HL-60 (cell line): ENCODE data around the gene PARN.

ENCODE experiments used
- DNase-seq, 2 experiments: peaks; one replicate each; pipeline ENCODE4 v3.0.0-alpha.2; 2010 to 2020; ENCODE audit warnings: low read depth in 1 of 2, low spot score in 1 of 2
- H3K27ac ChIP-seq: fragments of 250-450 bp; sonication (Bioruptor Pico); replicated peaks from 2 replicates; pipeline ENCODE4 v1.5.1; 2020; ENCODE audit warnings: mild to moderate bottlenecking, moderate library complexity
- H3K27me3 ChIP-seq: fragments of 250-450 bp; sonication (Bioruptor Pico); 2 replicates; pipeline ENCODE4 v1.5.1; 2021; ENCODE audit warnings: mild to moderate bottlenecking, moderate library complexity; ENCODE audit not compliant: insufficient read depth, poor library complexity, severe bottlenecking
- H3K4me3 ChIP-seq: replicated peaks from 2 replicates; pipeline ENCODE4 v1.5.1; 2011; ENCODE audit warnings: mild to moderate bottlenecking, control low read depth, low read length; ENCODE audit not compliant: insufficient read depth
- CTCF ChIP-seq: IDR thresholded peaks from one replicate; pipeline ENCODE4 v1.5.1; 2011; ENCODE audit warnings: low read length, control low read depth, inconsistent platforms; ENCODE audit not compliant: insufficient read depth
- GABPA ChIP-seq: IDR thresholded peaks from 2 replicates; pipeline ENCODE4 v1.6.1; 2012; ENCODE audit warnings: low read depth
- POLR2AphosphoS5 ChIP-seq: IDR thresholded peaks from 2 replicates; pipeline ENCODE4 v1.6.1; 2012; ENCODE audit warnings: low read depth
- REST ChIP-seq: IDR thresholded peaks from 2 replicates; pipeline ENCODE4 v1.6.1; 2012; ENCODE audit warnings: low read depth; ENCODE audit not compliant: insufficient replicate concordance
- SPI1 ChIP-seq: IDR thresholded peaks from 2 replicates; pipeline ENCODE4 v1.6.1; 2012; ENCODE audit warnings: low read depth, mild to moderate bottlenecking, borderline replicate concordance

The PARN gene

GRCh38 chr16:14470788-14471187 is 159.3 kb downstream of the PARN start:
- H3K27me3 ChIP-seq = no peaks in the 10 kb centered on the region
- no peak overlapping the region for H3K27ac ChIP-seq
- TF ChIP-seq POLR2AphosphoS5 (no peak), CTCF (no peak), SPI1 (no peak), GABPA (no peak), REST (no peak)
- no peak for DNase-seq
- H3K4me3 ChIP-seq = no peak overlapping the region

DNA sequence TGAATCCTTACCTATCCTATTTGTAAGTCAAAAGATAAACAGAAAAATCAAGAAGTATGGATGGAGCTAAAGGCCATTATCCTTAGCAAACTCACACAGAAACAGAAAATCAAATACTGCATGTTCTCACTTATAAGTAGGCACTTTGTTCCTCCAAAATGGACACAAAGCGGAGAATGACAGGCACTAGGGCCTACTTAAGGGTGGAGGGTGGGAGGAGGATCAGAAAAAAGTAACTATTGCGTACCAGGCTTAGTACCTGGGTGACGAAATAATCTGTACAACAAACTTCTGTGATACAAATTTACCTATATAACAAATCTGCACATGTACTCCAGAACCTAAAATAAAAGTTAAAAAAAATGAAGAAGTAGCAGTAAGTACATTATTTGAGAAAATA is 164.3 kb downstream of the PARN start:
- Histone ChIP-seq H3K4me3 (no peak overlapping the region), H3K27me3 (no peaks in the 10 kb centered on the region), H3K27ac (no peak overlapping the region)
- TF ChIP-seq GABPA (no peak), CTCF (no peak), POLR2AphosphoS5 (no peak), REST (no peak), SPI1 (no peak)
- no peak for DNase-seq

- no peak for TF ChIP-seq GABPA
- no peak for TF ChIP-seq REST
- no peak for TF ChIP-seq SPI1
- no peak for TF ChIP-seq POLR2AphosphoS5
- TF ChIP-seq CTCF = no peak
- Histone ChIP-seq H3K27ac (no peak overlapping the region), H3K27me3 (no peaks in the 10 kb centered on the region), H3K4me3 (no peak overlapping the region)
- DNase-seq = no peak
These were observed 165.3 kb downstream of the PARN start for GRCh38 chr16:14464796-14465195.
